Stimulated activated CD4-positive, alpha-beta T cell treated with anti-CD3 and anti-CD28 coated beads, Interleukin-4, amount 100 ng/mL, for 48 hours (primary cell): ENCODE results near the gene CUX1.
A peak's percentile ranks its signal among the peaks of the same experiment; 100 is the strongest.

Source experiments
- DNase-seq, 2 donors: peaks; one replicate each; pipeline ENCODE4 v3.0.0-alpha.2; 2020; ENCODE audit warnings: low read depth in 2 of 2

The CUX1 gene

DNA sequence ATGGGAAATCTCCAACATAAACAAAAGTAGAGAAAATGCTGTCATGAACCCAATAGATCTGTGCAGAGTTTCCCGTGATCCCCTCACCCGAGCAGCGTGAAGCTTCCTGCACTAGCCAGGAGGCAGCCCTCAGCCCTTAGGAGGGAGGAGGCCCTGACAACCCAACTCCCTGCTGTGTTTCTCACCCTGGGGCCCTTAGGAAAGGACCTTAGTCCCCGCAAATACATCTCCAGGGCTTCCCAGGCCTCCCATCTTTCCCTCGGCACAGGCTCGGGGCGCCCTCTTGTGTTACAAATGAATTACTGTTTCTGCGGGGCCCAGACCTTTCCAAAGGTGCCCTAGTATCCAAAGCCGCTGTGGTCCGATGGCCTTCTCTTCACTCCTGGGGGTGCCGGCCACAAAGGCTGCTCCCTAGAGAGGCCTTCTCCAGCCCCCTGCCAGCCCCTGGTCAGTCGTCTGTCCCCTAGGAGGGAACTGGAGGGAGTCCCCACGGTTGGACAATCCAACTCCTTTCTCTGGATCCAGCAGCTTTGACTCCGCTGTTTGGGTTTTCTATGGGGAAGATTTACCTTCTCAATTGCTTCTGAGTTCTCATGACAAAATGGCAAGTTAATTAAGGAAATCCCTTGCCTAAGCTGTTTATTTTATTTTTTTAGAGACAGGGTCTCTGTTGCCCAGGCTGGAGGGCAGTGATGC is 419.3 kb downstream of the CUX1 start:
- DNase-seq, result peak; percentile 33 to 47

DNA sequence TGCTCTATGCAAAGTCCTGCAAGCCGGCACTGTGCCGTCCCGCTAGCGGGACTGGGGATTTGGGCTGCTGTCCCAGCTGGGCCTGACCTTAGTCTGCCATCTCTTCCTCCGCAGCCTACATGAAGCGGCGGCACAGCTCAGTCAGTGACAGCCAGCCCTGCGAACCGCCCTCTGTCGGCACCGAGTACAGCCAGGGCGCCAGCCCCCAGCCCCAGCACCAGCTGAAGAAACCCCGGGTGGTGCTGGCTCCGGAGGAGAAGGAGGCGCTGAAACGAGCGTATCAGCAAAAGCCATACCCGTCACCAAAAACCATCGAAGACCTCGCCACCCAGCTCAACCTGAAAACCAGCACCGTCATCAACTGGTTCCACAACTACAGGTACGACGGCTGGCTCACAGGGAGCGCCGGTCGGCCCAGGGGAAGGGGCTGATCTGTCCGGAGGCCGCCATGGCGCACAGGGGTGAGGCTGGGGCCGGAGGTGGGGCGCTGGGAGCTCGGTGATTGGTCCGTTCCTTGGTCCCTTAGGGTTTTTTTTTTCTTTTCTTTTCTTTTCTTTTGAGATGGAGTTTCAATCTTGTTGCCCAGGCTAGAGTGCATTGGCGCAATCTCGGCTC is 421.9 kb downstream of the CUX1 start:
- no peak for DNase-seq

DNA sequence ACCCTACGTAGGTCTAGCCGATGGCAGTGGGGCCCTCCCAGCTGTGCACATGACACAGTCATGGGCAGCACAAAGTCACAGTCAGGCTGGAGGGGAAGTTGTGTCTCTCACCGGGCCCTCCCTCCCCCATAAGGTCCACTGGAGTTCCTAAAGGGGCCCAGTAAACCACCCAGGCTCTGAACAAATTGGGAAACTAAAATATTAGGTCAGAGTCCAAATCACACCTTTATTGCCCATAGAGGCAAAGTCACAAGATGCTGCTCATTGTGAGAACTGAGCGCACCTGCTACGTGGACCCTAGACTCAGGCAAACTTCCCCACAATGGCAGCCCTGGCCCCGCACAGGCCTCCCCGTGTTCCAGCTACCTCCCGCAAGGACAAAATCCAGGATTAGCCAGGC is 424.0 kb downstream of the CUX1 start:
- no peak for DNase-seq

DNA sequence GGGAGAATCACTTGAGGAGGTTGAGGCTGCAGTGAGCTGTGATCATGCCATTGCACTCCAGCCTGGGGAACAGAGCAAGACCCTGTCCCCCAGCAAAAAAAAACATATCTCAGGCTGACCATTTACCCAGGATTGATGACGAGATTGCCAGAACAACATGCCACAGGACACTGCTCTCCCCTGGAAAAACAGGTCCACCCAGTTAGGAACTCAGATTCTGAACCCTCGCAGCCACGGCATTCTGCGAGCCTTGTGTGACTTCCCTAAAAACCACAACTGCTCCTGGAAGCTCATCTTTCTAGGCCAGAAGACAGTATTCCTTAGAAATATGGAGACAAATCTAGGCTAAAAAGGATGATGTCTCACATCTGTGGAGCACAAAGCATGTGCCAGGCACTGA is 427.2 kb downstream of the CUX1 start:
- DNase-seq, result no peak

DNA sequence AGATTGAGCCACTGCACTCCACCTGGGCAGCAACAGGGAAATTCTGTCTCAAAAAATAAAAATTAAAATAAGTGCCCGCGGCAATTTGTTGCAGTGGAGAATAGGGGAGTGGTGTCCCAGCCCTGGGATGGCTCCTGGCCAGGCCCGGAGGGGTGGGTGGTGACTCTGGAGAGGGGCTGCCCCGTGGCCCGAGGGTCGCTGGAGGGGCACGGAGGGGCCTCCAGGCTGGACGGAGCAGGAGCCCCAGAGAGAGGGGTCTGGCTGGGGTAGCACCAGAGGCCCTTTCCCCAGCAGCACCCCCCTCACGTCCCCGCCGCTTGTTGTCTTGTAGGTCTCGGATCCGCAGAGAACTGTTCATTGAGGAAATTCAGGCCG is 430.6 kb downstream of the CUX1 start:
- DNase-seq, result no peak

DNA sequence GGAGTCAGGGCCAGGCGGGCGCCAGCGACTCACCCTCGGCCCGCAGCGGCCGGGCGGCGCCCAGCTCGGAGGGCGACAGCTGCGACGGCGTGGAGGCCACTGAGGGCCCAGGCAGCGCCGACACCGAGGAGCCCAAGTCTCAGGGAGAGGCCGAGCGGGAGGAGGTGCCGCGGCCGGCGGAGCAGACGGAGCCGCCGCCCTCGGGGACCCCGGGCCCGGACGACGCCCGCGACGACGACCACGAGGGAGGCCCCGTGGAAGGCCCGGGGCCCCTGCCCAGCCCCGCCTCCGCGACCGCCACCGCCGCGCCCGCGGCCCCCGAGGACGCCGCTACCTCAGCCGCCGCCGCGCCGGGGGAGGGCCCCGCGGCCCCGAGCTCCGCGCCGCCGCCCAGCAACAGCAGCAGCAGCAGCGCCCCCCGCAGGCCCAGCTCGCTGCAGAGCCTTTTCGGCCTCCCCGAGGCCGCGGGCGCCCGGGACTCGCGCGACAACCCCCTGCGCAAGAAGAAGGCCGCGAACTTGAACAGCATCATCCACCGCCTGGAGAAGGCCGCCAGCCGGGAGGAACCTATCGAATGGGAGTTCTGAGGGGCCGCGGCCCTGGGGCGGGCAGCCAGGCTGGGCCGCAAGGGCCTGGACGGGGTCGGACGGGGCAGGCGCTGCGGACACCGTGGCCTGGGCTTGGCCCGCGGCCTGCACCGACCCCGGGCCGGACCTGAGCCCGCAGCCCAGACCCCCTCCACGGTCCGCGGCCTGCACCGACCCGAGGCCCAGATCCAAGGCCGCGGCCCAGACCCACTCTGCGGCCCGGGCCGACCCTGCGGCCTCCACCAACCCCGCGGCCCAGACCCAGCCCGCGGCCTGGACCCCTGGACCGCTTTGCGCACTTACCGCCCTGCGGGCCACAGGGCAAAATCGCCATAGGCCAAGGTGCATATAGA is 431.3 kb downstream of the CUX1 start:
- no peak for DNase-seq

DNA sequence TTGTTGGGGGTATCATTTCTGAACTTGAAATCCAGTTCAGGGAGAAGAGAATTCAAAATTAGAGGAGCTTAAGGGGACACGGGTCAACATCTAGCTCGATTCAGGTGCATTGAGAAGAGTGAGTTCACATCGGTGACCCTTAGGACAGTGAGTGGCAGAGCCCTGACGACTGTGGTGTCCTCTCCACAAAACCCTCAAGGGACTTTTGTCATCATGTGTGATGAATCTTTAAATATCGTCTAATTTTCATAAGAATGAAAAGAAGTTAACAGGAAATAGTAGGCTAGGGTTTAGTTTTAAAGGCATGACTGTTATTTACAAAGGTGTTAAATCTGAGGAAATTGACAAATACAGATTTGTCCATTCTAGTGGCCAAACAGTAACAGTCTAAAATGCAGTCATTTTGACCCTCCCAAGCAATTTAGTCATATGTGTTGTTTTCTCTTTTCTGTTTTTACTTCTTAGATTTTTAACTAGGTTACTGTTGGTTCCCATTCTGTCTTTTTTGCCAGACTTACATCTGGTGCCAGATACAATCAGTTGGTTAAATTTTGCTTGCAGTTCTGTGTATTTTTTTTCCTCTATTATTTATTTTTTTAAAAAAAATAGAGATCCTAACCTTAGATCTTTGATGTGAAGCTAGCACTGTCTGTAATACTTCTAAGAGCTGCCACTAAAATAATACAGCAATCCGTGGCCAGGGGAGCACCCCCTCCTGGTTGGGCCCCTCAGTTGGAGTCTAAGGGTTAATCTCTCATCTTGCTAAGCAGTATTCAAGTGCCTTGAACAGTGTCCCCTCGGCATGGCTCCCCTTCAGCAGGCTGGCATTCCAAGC is 434.3 kb downstream of the CUX1 start:
- DNase-seq, result no peak

DNA sequence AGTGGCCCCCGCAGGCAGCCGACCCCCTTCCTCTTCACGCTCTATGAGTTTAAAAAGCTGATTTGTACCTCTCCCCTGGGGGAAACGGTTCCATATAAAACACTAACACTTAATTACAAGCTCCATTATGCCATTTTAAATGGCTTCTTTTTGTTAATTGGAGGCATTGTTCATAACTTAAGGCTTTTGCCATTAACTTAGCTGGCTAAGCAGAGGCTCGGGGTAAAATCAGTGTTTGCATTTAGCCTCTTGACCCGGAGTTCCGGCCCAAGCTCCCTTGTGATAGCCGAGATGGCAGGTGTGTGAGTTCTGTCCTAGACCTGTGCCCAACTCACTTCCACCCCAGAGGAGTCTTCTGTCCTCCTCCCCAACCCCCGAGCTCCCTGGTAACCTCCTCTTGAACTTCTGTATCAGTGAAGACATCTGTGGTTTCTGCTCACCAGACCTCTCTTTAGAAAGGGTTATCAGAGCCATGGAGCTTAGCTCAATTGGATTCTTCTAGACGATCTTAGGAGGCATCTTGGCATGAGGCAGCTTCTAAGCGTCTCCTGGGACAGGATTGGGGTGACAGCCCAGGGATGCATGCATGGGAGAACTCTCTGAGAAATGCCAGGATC is 435.0 kb downstream of the CUX1 start:
- no peak for DNase-seq

DNA sequence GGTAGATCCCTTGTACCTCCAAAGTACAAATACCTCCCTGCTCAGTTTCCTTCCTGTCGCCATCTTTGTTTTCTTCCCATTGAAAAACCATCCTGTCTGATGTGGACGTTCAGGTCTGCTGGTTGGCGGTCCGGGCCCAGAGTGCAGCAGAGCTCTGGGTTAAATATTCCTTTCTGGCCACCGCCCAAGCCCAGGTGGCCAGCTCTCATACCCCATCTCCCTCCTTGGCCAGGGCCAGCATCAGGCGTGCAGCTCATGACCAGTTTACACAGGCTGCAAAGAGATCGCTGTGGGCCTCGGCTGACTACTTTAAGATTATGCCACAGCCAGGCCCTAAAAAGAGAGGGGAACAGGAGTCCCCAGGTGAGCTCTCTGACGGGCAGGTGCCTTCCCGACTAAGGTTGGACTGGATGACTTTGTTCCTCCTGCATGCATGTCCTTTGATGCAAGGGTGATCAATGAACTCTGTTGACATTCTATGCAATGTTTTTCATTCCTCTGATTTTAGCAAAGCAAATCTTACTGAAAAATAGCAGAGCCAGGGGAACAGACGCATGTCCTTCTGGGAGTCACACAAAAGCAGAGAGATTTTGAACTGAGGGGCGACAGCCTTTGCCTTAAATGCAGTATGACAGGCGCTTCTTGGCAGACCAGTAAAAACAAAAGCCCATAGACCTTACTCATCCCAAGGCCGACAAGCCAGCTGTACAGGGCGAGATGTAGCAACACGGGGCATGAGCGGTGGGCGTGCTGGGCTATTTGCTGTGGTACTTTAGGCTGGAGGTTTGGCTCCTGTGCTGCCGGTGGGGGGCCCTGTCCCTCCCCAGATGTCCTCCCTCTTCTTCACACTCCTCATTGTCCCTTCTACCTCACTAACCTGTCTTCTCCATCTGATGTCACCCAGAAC is 435.9 kb downstream of the CUX1 start:
- DNase-seq, result no peak

DNA sequence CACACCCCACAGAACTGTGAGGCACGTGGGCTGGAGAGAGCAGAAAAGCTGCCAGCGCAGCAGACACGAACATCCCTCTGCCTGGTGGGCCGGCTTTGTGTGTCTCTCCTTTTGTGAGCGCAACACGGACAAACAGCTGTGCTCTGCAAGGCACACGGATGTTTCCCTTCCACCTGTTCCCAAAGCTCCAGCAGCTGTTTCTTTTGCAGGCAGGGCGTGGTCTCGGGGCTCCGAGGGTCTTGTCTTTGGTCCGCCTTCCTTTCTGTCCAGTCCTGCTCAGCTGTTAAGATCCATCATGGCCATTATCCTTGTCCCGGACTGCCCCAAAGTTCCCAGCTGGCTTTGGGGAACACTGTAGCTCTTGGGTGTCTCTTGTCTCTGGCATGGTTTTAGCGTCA is 436.5 kb downstream of the CUX1 start:
- DNase-seq, result no peak

DNA sequence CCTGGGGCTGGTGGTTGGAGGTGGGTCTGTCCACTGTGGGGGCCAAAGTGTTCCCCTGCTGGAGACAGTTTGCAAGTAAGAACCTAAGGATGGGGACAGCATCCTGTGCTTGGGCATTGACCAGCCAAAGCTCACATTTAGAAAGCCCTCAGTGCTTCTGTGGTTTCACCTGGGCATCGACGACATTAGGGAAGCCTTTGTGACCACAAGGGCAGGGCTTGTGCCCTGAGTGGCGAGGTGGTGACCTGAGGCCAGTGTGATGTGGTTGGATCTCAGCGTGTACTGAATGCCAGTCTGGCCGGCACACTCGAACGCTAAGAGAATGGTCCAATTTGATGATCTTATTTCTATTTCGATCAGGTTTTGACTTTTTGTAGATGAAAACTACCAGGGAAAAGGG is 437.1 kb downstream of the CUX1 start:
- DNase-seq, result no peak

DNA sequence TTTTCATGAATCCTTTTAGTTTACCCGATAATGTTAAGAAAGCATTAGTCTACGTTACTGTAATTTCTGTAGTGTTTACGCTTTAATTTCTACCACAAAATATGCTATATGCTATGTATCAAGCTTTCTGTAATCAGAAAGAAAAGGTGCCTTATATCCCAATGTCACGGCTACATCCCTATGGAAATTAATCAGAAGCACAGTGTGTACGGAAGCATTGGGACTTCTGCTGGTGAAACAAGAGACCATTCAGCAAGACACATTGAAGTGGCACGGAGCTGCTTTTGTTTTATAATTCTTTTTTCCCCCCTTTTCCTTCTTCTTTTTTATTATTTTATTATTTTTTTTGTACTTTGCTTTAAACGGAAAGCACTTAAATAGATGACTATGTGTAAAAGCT is 438.1 kb downstream of the CUX1 start:
- DNase-seq, result no peak

DNA sequence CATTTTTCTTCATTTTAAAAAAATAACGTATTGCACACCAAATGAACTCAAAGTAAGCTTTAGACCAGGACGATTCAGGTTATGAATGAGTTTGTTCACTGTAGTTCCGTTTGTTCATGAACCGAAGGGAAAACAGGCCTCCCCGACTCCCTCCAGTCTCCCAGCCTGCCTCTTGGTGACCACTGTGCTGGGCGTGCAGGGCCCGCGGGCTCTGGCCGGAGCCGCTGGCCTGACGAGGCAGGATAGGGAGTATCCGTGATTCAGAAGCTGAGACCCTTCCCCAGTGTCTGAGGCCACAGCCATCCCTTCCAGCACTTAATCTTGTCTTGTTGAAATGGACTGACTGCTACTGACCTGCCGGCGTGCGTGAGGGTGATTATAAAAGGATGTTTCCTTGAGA is 438.5 kb downstream of the CUX1 start:
- DNase-seq, result no peak

DNA sequence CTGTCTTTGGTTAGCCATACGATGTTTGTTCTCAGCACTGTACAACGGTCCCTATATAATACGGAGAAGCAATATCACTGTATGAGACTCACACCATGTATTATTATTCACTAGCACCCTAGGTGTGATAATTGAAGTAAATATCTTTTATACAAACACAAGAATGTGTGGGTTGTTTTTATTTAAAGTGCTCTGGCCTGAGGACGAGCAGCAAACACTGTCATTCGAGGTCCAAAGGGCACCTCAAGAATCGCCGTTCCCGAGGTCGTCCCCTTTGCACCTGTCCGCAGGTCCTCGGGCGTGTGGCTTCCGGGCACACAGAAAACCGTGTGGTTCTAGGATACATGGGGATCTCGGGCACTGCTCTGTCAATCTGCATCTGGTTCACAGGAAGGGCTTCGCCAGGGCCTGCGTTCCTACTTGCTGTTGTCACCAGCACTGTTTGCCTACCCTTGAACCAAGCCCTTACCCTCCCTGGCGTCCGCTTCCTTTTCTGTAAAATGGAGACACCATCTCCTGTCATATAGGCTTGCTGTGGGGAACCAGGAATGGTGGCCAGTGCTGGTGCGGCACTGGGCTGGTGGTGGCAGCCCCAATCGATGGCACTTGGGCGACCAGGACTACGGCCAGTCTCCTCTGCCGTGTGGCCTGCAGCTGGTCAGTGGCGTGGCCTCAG is 440.8 kb downstream of the CUX1 start:
- no peak for DNase-seq

DNA sequence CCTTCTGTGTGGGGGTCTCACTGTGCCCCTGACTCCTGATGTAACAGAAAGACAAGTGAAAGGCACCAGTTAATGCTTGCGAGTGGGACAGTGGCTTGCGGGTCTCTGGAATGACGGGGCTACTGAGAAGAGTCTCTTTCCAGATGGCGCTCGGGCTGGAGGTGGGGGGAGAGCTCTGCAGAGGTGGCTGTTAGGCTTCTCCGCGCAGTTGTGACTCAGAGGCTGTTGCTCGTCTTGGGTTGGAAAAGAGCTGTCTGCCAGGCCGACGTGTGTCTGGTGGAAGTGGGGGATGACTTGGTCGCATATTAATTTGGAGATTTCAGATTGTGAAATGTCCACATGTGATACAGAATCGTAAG is 441.3 kb downstream of the CUX1 start:
- no peak for DNase-seq

DNA sequence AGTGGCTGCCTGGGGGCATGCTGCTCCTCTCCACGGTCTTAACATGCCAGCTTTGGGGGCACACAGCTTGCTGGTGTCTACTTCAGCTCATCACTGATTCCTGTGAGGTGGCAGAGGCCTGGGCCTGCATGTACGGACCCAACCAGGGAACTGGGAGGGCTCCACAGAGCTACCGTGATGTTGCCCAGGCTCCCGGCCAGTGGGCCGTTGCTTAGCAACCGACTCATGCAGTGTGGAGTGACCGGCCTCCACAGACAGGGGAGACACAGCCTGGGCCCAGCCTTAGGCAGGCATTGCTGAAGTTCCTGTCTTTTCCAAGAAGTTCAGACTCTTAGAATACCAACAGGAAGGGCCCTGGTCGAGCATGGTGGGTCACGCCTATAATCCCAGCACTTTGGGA is 443.4 kb downstream of the CUX1 start:
- DNase-seq, result no peak

DNA sequence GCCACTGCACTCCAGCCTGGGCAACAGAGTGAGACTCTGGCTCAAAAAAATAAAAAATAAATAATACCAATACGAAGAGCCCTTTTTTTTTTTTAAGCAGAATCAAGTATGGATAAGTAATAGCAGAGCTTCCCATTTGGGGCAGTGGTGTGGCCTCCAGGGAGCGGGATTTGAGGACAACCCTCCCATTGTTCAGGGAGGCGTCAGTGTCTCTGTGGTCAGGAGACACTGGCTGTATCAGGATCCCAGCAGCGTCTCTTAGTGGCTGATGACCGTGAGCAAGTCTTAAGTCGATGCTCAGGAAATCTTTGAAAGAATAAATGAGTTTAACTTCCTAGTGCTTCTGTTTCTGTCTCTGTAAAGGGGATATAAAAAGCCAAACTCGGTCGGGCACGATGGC is 444.0 kb downstream of the CUX1 start:
- DNase-seq, result no peak

DNA sequence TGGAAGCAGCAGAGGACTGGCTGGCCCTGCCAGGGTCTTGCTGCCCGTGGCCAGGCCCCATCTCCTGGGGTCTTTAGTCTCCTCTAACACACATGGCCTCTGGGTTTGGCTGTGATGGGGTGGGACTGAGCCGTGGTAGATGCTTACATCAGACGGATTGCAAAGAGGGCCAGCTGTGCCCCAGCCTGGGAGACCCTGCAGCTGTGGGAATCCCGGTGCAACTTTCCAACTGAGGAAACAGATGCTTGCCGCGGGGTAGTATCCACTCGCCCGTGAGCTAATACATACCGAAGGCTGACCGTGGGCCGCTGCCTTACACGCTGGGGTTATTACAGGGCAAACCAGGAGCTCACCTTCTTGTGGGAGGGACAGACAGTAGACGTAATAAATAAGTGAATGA is 445.1 kb downstream of the CUX1 start:
- DNase-seq, result no peak

DNA sequence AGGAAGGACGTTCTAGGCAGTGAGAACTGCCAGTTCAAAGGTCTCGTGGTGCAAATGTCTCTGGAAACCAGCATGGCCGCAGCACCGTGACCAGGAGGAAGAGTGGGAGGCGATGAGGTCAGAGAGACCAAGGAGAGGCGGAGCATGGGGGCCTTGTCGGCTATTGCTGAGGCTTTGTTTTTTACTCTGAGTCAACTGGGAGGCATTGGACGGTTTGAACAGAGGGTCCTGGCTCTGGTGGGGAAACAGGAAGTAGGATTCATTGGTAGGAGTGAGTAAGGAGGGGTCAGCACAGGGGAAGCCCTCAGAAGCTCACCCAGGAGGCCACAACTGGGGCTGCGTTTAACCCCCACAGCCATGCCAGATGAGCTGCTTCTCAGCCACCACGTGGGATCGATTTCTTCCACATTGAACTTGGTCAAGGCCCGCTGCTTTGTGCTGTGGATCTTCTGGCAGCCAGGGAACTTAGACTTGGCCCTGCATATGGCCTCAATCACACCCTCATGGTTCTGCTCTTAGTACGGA is 447.0 kb downstream of the CUX1 start:
- DNase-seq, result no peak

DNA sequence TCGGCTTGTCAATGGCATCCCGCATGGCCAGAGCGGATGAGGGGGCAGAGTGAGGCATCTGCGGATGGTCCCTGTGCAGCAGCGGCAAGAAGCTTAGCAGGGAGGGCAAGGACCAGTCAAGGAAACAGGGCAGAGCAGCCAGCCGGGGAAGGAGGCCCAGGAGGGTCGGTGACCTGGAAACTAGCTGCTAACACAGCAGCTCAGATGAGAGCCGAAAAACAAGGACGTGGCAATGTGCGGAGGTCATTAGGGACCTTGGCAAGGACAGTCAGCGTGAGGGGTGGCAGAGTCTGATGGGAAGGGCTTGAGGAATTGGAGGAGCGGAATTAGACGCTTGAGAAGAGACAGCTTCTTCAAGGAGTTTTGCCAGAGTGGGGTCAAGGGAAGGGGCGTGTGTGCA is 449.1 kb downstream of the CUX1 start:
- DNase-seq, result no peak
